ENCODE data around the gene VCX.
"Not testable (repeated sequence)": the region's sequence is repeated elsewhere in the genome, so short reads cannot be mapped to it uniquely, and the experiment has no call there.

VCX gene

DNA sequence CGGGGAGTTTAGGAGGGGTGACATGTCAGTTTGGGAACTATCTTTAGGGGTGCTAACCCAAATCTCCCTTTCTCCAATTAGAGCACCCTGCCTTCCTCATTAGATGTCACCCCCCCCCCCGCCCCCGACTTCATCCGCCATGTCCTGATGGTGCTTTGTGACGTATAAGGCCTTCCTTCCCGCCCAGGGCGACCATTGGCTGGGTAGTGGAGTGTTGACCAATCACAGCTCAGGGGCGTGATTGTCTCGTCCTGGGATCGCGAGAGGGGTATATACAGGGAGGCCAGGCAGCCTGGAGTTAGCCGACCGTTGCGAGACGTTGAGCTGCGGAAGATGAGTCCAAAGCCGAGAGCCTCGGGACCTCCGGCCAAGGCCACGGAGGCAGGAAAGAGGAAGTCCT lies at the start of gene VCX:
Gene VCX, plus strand, starts transcription at position 301 of the 400 bp plus-strand sequence. Its CDS starts 33 bp downstream, at position 334.
- not testable (repeated sequence) for DNase-seq (ENCODE audit: low read depth, low spot score)

GRCh38 chrX:7798327-7798726 lies 44.6 kb upstream of the VCX start:
- DNase-seq (ENCODE audit: low read depth, low spot score): no peak

GRCh38 chrX:7801711-7802110 lies 41.3 kb upstream of the VCX start:
- no peak for DNase-seq (ENCODE audit: low read depth, low spot score)

DNA sequence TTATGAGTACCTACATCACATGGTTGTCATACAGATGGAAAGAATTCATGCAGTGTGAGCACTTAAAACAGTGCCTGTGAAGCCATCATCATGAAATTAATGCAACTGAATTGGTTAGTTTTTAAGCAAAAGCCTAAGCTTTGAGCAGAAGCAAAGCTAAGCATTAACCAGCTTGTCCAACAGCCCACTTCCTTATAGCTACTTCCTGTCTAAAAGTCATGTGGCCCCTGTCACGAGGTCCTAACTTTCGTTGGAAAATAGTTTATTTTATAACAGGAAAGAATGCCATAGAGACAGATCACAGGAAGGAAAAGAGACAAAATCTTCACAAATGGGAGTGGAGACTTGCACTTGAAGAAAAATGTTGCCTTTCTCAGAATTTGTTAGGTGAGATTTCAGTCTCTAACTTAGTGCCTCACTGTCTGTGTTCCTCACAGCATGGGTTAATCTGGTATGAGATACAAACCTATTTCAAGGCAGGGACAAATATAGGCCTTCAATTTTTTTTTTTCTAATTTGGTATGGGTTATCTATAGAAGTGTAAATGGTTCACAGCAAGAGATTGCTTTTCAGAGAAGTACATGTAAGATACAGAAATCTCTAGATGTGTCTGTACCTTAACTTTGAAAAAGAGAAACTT lies 27.7 kb upstream of the VCX start:
- no peak for DNase-seq (ENCODE audit: low read depth, low spot score)

GRCh38 chrX:7828594-7828993 lies 14.4 kb upstream of the VCX start:
- no peak for DNase-seq (ENCODE audit: low read depth, low spot score)

DNA sequence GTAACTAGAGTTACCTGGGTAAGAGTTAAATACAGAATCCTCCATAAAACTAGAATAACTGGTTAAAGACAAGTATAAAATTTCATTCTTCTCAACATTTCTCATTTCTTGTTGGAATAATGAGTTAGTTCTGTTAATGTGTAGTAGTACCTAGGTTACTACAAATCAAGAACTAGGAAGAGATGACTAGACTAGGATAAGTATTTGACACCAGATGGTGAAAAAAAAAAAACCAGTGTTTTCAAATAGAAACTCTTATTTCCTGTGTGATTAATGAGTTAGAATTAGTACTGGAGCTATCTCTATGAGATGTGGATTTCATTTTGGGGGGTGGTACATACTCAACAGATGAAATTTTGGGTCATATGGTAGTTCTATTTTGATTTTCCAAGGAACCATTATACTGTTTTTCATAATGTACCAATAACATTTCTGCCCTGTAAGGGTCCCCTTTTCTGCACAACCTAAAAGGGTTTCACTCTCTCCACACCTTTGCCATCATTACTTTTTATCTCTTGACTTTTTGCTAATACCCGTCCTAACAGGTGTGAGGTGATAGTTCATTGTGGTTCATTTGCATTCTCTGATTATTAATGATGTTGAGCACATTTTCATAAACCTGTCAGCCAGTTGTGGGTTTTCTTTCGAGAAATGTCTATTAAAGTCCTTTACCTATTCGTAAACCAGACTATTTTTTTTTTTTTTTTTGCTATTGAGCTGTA lies 1.7 kb upstream of the VCX start:
- no peak for DNase-seq (ENCODE audit: low read depth, low spot score)

- no peak for DNase-seq (ENCODE audit: low read depth, low spot score)
Observed at GRCh38 chrX:7852166-7852565, 9.2 kb downstream of the VCX start.

- DNase-seq (ENCODE audit: low read depth, low spot score): no peak
Observed at GRCh38 chrX:7872042-7872441, 29.1 kb downstream of the VCX start.

DNA sequence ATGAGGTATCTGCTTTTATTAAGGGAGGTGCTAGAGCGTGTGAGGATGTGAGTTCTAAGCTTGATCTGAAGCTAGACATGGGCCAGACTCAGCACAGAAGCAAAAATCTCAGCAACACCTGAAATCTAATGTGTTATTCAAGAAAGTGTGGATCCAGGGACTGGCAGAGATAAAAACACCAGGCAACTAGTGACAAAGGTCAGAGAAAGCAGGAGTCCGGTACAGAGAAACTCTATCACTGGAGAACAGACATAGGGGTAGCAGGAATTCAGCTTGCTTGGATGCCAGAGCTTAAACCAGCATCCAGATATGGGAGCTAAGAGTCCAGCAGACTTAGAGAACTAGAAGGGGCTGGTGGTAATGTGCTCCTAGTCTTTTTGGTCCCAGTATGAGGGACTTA lies 34.0 kb downstream of the VCX start:
- no peak for DNase-seq (ENCODE audit: low read depth, low spot score)

DNA sequence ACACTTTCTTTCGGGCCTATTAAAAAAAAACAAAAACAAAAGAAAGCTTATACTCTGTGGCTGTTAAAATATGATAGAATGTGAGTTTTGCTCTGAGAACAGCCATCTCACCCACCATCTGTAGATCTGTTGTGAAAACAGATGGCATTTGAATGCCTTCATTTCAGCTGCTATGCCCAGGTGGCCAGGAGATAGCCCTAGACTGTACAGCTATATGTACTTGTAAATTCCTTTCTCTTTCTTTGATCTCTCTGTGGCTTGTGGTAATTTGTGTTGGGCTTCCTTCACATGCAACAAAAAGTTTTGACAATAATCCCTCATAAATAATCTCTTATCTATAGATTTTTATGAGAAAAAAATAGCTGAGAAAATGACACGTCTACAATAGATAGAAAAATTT lies 46.2 kb downstream of the VCX start:
- DNase-seq (ENCODE audit: low read depth, low spot score): no peak

- no peak for DNase-seq (ENCODE audit: low read depth, low spot score)
Observed at GRCh38 chrX:7889680-7890079, 46.7 kb downstream of the VCX start.

DNA sequence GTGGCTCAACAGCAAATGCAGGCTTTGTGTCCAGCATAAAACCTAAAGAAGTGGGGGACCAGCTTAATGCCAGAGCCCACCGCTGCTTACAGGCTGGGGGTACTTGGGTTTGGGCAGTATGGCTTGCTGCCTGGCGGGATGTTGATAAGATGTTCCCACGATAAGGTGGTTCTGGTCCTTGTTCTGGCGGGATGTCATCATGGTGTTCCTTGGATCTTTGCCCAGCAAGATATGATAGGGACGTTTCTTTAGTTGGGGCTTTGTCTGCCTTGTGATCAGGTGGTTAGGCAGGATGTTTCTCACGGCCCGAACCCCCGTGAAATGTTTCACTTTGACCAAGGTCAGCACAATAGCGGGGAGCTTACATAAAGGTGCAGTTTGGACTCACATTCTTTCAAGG lies 49.0 kb downstream of the VCX start:
- DNase-seq (ENCODE audit: low read depth, low spot score): no peak

Data from brain pericyte (primary cell).